ENCODE measurements around the gene VGLL2.
A peak's percentile ranks its signal among the peaks of the same experiment; 100 is the strongest.
"Not testable (repeated sequence)": the region's sequence is repeated elsewhere in the genome, so short reads cannot be mapped to it uniquely, and the experiment has no call there.

VGLL2 gene

DNA sequence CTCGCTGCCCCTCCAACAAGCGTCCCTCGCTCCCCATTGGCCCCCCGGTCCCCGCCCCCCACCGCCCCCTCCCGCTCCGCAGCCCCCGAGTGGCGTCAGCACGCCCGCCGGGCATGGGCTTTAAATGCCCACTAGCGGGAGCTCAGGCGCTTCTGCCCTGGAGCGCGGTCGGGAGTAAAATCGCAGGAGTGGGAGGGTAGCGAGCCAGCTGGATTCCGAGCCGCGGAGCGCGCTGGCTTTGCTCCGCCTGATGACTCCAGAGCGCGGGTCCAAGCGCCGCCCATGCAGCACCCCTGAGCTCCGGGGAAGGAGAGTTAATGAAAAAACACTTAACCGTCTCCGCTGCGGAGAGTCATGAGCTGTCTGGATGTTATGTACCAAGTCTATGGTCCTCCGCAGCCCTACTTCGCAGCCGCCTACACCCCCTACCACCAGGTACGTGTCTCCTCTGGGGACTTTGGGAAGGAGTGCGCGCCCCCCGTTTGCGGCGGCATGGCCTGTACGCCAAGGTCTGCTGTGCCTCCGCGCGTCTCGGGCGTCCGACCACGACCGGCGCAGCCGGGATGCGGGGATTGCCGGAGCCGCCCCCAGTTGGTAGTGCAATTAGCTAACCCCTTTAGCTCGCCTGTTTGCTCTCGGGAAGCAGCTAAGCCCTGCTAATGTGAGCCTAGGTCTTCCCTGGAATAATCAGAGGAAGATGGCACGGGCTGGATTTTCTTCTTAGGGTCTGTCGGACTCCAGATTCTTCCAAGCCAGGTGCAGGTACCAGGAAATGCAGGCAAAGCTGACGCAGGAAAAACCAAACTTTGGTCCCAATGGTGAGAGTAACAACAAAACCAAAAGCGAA is at the start of gene VGLL2:
Gene VGLL2 (plus strand): TSS at position 149 of the 847 bp plus-strand sequence. CDS start 206 bp downstream, at position 355.
- no peak for DNase-seq (ENCODE audit: low read depth)

- DNase-seq (ENCODE audit: low read depth) = no peak
These were observed 42.5 kb upstream of the VGLL2 start for GRCh38 chr6:117222861-117223260.

DNA sequence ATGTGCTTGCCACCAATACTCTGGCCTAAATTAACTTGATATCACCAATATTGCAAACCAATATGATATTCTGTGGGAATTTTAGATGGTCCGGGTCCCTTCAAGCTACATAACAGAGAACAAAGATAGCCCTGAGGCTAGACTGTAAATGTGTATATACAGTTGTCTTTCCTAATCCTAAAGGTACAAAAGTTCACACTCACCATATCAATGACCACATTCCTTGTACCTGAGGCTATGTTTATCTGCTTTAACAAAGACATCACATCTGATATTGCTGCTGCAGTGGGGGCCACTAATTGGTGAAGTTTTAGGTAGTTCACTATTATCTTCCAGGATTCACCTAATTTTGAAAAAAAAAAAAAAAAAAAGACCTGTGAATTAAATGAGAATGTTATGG is 38.6 kb upstream of the VGLL2 start:
- DNase-seq (ENCODE audit: low read depth) = no peak

DNA sequence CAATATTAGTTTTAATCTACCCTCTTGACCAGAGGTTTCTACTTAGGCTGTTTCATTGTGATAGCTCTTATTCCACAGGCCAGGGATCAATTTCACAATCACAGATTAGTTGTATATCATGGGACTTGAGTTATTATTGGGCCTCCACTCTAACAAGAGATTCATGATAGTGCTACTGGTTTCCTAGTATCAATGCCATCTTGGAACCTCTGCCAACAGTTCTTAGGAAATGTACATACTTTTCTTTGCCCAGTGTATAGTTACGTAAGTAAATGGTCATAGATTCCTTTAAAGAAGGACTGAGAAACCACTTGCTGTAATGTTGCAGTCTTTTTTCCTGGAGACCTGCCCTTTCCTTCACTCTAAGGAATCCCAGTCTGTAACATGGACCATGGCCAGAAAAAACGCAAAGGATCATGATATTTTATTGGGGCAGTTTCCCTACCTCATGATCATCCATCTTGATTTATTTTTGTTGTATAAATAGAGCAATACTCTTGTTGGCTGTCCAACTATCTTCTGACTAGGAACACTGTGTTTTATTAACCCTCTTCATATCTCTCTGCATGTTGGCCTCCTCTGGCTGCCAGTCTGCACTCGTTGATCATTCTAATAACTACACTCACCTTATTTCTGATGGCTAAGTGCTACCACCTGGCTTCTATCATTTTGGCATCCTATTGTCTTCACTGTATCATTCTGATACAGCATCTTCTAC is 38.0 kb upstream of the VGLL2 start:
- DNase-seq (ENCODE audit: low read depth) = no peak

DNA sequence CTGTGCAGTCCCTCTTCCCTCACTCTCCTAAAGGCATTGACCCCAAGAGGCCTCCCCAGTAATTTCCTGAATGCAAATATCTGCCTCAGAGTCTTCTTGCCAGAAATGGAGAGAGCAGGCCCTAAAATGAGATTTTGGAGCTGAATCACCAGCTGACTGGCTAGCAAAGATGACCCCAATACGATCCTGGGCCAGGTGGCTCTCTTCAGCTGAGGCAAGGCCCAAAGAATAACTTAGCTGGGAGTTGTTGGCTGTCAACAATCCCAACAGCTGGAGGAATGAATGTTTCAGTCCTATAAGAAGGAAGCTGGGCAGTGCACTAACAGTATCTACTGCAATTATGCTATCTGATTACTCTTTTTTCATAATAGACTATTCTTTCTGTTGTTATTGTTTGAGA is 37.2 kb upstream of the VGLL2 start:
- no peak for DNase-seq (ENCODE audit: low read depth)

- no peak for DNase-seq (ENCODE audit: low read depth)
These were observed 35.5 kb upstream of the VGLL2 start for GRCh38 chr6:117229870-117230269.

GRCh38 chr6:117231466-117231865 is 33.9 kb upstream of the VGLL2 start:
- DNase-seq (ENCODE audit: low read depth) = no peak

DNA sequence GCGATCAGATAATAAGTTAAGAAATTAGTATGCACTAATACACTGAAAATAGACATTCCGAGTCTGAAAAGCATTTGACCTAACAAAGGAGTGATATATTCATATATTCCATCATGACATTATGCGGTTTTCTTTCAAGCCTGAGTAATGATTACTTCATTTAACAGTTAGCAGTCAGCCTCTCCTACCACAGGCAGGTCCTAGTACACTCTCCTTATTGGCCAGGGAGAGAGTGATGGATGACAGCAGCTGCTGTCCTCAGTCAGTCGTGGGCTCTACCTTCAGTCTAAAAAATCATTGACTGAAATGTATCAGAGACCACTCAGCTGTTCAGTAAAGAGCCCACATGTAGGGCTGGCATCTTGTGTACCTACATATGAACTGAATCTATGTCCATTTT is 33.2 kb upstream of the VGLL2 start:
- no peak for DNase-seq (ENCODE audit: low read depth)

GRCh38 chr6:117233145-117233544 is 32.2 kb upstream of the VGLL2 start:
- DNase-seq (ENCODE audit: low read depth) = peak; percentile 11

- peak; percentile 33 for DNase-seq (ENCODE audit: low read depth)
These were observed 27.8 kb upstream of the VGLL2 start for GRCh38 chr6:117237561-117237960.

DNA sequence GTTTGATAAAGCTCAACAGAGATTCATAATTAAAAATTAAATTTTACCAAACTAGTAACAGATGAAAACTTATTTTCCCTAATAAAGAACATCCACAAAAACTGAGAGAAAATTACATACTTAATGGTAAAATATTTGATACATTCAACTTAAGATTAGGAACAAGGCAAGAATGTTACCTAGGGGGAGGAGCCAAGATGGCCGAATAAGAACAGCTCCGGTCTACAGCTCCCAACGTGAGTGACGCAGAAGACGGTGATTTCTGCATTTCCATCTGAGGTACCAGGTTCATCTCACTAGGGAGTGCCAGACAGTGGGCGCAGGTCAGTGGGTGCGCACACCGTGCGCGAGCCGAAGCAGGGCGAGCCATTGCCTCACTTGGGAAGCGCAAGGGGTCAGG is 20.8 kb upstream of the VGLL2 start:
- DNase-seq (ENCODE audit: low read depth) = not testable (repeated sequence)

GRCh38 chr6:117244979-117245378 is 20.4 kb upstream of the VGLL2 start:
- not testable (repeated sequence) for DNase-seq (ENCODE audit: low read depth)

GRCh38 chr6:117253785-117254184 is 11.6 kb upstream of the VGLL2 start:
- DNase-seq (ENCODE audit: low read depth) = no peak

- no peak for DNase-seq (ENCODE audit: low read depth)
These were observed 2.6 kb upstream of the VGLL2 start for GRCh38 chr6:117262799-117263198.

DNA sequence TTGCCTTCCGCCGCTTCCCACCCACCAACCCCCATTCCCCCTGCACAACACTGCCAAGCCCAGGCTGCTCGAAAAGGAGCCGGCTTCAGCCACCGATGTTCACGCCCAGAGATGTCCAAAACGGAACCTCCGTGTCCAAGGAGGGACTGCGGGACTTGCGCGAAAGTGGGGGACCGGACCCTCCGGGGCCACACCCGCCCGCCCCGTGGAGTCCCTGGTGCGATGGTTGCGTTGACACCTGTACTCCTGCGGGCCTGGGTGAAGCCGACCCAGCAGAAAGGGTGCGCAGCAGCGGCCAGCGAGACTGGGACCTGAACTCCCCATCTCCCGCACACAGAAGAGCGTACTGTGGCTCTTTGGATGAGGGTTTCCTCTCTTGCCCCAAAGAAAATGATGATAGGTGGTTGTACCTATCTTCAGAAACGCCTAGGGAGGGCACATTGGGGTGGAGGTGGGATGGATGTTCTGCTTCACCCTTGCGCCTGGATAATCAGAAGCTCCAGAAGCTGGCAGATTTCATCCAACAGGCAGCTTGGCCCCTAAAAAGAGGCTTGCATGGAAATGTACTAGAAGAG is 1.9 kb upstream of the VGLL2 start:
- no peak for DNase-seq (ENCODE audit: low read depth)

- no peak for DNase-seq (ENCODE audit: low read depth)
These were observed 1.0 kb upstream of the VGLL2 start for GRCh38 chr6:117264369-117264691.

DNA sequence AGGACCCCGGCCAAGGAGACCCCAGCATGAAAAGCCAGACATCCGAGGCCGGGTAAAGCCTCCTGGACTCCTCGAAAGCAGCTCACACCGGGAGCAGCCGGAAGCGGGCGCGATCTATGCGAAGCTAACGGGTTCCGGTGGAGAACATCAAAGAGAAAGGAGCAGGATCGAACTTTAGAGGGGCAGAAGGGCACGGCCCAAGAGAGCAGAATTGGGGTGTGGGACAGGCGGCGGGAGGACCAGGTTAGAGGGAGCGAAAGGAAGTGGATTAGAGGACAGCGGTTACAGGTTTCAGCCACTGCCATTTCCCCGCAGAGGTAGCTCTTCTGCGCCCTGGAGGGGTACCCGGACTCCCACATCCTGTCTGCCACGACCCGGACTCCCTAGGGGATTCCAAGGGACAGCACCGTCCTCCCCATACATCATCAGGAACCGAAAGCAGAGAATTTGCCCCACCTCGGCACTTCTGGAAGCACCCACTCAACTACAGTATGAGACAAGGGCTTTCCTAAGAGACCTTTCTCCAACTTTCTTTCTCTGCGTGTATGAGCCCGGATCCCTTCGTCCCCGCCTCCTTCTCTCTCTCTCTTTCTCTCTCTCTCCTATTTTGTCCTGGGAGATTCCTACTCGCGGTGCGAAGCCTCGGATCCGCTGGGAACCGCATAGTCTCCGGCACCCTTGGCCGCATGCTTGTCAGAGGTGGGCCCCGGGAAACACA is 507 bp upstream of the VGLL2 start:
- DNase-seq (ENCODE audit: low read depth) = no peak

GRCh38 chr6:117266257-117267053 is 1.1 kb downstream of the VGLL2 start:
- DNase-seq (ENCODE audit: low read depth) = no peak

- no peak for DNase-seq (ENCODE audit: low read depth)
These were observed 1.6 kb downstream of the VGLL2 start for GRCh38 chr6:117267054-117267347.

DNA sequence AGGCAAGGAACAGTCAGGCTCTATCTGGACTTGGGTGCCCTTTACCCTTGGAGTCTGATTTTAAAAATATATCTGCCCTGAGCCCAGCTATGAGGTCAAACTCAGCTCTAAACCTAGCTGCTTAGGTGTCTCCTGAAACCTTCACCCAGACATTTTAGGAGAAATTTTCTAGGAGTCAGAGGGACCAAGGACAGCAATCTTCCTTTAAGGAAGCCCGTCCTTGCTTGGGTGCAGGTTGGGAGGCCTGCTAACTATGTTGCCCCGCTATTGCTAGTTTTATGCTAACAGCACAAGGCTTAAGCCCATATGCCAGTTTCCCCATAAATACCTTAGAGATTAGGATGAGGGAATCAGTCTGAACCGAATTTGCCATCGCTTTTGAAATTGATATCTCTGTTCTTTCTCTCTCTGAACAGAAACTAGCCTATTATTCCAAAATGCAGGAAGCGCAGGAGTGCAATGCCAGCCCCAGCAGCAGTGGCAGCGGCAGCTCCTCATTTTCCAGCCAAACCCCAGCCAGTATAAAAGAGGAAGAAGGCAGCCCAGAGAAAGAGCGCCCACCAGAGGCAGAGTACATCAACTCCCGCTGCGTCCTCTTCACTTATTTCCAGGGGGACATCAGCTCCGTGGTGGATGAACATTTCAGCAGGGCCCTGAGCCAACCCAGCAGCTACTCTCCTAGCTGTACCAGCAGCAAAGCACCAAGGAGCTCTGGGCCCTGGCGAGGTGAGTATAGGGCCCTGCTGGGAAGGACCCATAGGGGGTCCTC is 2.6 kb downstream of the VGLL2 start:
- DNase-seq (ENCODE audit: low read depth) = no peak

GRCh38 chr6:117268924-117269323 is 3.6 kb downstream of the VGLL2 start:
- no peak for DNase-seq (ENCODE audit: low read depth)
